ENCODE results near the gene COG5. TPM values are rescaled to one million over a fixed set of nuclear protein-coding genes. Genes with fewer than 3 reads are reported as not detected.

The COG5 gene
- total RNA-seq, 1 experiment from 2014 or later = 29.1 TPM

DNA sequence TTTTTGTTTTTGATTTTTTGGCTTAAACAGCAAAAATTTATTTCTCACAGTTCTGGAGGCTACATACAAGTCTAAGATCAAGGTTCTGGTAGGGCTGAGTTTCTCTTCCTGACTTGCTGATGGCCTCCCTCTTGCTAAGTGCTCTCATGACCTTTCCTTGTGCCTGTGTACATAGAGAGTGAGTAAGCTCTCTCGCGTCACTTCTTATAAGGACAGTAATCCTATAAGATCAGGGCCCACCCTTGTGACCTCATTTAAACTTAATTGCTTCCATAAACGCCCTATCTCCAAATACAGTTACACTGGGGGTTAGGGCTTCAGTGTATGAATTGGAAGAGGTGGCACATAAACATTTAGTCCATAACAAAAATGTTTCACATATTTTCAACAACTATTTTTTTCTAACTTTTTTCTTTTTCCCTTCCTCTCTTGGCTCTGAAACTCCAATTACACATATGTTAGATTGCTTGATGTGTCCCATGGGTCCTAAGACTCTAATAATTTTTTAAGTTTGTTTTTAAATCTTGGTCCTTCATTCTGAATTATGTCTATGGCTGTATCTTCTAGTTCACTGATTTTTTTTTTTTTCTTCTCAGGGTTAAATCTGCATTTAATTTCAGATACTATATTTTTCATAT is 245.1 kb downstream of the COG5 start:
- no peaks in the 10 kb centered on the region for H3K27me3 ChIP-seq (ENCODE audit: control insufficient read depth, insufficient read depth, low read length)
- in situ Hi-C loops (cut with HindIII; ENCODE audit: low pct_unique_long_range_greater_than_20kb, low sequenced_read_pairs) (no loop called here), intact Hi-C loops (cut with micrococcal nuclease; ENCODE audit: unreplicated experiment) (no loop called here)
- H3K9me3 ChIP-seq (ENCODE audit: control insufficient read depth, insufficient read depth, low read depth, low read length) = no peaks in the 10 kb centered on the region
- H3K27ac ChIP-seq (ENCODE audit: low read length) = no peak overlapping the region
- ATAC-seq = no peak
- no peaks in the 10 kb centered on the region for H3K4me1 ChIP-seq (ENCODE audit: control insufficient read depth, insufficient read depth, low read length)
- TF ChIP-seq, protein P1, sequence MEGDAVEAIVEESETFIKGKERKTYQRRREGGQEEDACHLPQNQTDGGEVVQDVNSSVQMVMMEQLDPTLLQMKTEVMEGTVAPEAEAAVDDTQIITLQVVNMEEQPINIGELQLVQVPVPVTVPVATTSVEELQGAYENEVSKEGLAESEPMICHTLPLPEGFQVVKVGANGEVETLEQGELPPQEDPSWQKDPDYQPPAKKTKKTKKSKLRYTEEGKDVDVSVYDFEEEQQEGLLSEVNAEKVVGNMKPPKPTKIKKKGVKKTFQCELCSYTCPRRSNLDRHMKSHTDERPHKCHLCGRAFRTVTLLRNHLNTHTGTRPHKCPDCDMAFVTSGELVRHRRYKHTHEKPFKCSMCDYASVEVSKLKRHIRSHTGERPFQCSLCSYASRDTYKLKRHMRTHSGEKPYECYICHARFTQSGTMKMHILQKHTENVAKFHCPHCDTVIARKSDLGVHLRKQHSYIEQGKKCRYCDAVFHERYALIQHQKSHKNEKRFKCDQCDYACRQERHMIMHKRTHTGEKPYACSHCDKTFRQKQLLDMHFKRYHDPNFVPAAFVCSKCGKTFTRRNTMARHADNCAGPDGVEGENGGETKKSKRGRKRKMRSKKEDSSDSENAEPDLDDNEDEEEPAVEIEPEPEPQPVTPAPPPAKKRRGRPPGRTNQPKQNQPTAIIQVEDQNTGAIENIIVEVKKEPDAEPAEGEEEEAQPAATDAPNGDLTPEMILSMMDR (IDR thresholded peaks at IDR 0.05) = no peak
- TF ChIP-seq SIN3A (IDR thresholded peaks at IDR 0.05; ENCODE audit: borderline replicate concordance, insufficient read depth, low read depth, low read length) (no peak), TCF7L2 (IDR thresholded peaks at IDR 0.05; ENCODE audit: low read depth, low read length) (no peak), POLR2AphosphoS5 (IDR thresholded peaks at IDR 0.05; ENCODE audit: low read depth, low read length) (no peak)
- TF ChIP-seq, protein P2, sequence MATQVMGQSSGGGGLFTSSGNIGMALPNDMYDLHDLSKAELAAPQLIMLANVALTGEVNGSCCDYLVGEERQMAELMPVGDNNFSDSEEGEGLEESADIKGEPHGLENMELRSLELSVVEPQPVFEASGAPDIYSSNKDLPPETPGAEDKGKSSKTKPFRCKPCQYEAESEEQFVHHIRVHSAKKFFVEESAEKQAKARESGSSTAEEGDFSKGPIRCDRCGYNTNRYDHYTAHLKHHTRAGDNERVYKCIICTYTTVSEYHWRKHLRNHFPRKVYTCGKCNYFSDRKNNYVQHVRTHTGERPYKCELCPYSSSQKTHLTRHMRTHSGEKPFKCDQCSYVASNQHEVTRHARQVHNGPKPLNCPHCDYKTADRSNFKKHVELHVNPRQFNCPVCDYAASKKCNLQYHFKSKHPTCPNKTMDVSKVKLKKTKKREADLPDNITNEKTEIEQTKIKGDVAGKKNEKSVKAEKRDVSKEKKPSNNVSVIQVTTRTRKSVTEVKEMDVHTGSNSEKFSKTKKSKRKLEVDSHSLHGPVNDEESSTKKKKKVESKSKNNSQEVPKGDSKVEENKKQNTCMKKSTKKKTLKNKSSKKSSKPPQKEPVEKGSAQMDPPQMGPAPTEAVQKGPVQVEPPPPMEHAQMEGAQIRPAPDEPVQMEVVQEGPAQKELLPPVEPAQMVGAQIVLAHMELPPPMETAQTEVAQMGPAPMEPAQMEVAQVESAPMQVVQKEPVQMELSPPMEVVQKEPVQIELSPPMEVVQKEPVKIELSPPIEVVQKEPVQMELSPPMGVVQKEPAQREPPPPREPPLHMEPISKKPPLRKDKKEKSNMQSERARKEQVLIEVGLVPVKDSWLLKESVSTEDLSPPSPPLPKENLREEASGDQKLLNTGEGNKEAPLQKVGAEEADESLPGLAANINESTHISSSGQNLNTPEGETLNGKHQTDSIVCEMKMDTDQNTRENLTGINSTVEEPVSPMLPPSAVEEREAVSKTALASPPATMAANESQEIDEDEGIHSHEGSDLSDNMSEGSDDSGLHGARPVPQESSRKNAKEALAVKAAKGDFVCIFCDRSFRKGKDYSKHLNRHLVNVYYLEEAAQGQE (IDR thresholded peaks at IDR 0.05; ENCODE audit: insufficient read depth in 1 of 2, low read depth in 2 of 2, low read length in 1 of 2) = no peak
- H3K4me3 ChIP-seq (ENCODE audit: low read depth in 2 of 2, low read length in 2 of 2) = no peak overlapping the region
- BruUV-seq (replicated peaks) = no TSS peak
- no peaks in the 10 kb centered on the region for H3K36me3 ChIP-seq (ENCODE audit: control insufficient read depth, insufficient read depth, low read length)
- peak; percentile 47 for DNase-seq (ENCODE audit: low read depth, low spot score)
- POLR2A ChIA-PET = no interaction called here
- CTCF ChIA-PET = no interaction called here

DNA sequence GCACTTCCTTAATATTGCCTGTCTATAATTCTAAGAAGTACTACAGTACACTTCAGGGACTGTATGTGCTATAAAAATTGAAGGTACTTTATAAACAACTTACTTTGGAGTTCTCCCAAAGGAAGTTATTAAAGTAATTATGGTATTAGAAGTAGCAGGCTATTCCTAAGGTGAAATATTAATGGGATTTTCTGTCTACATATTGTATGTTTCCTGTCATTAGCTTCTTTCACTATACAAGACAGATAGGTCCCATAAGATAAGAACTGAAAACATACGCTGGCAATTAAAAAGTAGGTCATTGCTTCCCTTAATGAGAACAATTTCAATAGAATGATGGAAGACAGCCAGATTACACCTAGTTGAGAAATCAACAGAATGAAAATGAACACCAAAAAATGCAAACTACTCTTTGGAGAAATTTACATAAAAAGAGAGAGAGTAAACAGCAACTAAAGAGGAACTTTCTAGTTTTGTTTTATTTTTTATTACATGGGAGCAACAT is 248.0 kb downstream of the COG5 start:
- no peak for TF ChIP-seq TCF7L2 (IDR thresholded peaks at IDR 0.05; ENCODE audit: low read depth, low read length)
- TF ChIP-seq, protein P1 (IDR thresholded peaks at IDR 0.05) = no peak
- TF ChIP-seq, protein P2 (IDR thresholded peaks at IDR 0.05; ENCODE audit: insufficient read depth in 1 of 2, low read depth in 2 of 2, low read length in 1 of 2) = no peak
- in situ Hi-C loops (cut with HindIII; ENCODE audit: low pct_unique_long_range_greater_than_20kb, low sequenced_read_pairs) (no loop called here), intact Hi-C loops (cut with micrococcal nuclease; ENCODE audit: unreplicated experiment) (no loop called here)
- ATAC-seq (no peak), DNase-seq (ENCODE audit: low read depth, low spot score) (no peak)
- Histone ChIP-seq H3K4me3 (ENCODE audit: low read depth in 2 of 2, low read length in 2 of 2) (no peak overlapping the region), H3K27me3 (ENCODE audit: control insufficient read depth, insufficient read depth, low read length) (no peaks in the 10 kb centered on the region), H3K36me3 (ENCODE audit: control insufficient read depth, insufficient read depth, low read length) (no peaks in the 10 kb centered on the region), H3K27ac (ENCODE audit: low read length) (no peak overlapping the region), H3K9me3 (ENCODE audit: control insufficient read depth, insufficient read depth, low read depth, low read length) (no peaks in the 10 kb centered on the region), H3K4me1 (ENCODE audit: control insufficient read depth, insufficient read depth, low read length) (no peaks in the 10 kb centered on the region)
- no TSS peak for BruUV-seq (replicated peaks)
- CTCF ChIA-PET = no interaction called here
- POLR2A ChIA-PET = no interaction called here
